GM19328 (cell line): ENCODE results near the gene GFPT2.

ENCODE experiments used
- ATAC-seq: cut with Tn5 transposase; IDR thresholded peaks from one replicate; pipeline ENCODE4 v1.9.1; 2021; ENCODE audit warnings: mild to moderate bottlenecking, moderate library complexity; ENCODE audit not compliant: unreplicated experiment

The GFPT2 gene

DNA sequence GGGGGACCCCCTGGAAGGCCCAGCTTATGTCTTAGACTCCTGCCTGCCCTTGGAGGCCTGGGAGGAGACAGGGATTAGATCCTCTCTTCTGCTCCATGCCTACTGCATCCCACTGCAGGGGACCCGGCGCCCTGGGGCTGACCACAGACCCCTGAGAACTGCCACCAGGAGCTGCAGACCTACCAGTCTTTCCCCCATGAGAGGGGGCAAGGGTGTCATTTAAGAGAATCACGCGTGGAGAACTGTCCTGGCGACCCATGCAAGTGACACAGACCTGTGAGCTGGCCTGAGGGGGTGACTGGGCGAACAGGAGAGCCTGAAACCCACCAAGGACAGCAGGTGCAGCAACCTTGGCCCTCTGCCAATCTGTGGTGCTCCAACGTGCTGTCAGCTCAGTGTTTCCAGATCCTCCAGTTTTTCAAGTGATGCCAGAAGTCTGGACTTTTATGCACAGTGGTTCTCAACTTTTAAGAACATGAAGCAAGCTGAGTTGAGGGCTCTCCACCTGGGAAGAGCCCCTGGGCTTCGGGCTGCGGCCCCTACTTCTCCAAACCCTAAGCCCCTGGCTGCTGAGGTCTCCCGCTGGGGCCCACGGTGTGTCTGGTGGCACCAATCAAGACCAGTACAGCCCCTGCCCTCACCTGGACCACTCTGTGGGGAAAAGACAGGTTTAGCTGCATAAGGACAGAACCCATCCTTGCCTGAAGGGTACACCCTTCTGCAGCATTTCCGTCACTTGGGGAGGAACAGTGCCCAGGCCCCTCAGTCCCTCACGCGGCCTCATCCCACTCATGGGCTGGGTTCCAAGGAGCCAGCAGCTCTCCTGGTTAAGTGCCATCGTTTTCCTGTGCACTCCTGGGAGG lies 18.2 kb downstream of the GFPT2 start:
- ATAC-seq = no peak

DNA sequence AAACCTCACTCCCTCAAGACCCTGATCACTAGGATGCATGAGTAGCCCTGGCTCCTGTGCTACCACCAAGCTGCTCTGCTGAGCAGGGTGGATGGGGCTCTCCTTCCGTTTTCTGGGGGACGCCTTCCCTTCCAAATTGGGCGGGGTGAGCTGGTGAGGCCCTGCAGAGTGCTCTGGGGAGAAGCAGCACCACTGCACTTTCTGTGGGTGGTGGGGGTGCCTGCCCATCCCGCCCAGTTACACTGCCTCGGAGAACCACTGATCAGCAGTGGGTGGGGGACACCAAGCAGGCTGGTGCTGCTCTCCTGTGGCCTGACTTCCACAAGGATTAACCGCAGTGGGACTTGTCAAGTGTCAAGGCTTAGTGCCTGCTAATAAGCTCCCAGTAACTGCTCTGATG lies 19.0 kb downstream of the GFPT2 start:
- ATAC-seq = no peak

DNA sequence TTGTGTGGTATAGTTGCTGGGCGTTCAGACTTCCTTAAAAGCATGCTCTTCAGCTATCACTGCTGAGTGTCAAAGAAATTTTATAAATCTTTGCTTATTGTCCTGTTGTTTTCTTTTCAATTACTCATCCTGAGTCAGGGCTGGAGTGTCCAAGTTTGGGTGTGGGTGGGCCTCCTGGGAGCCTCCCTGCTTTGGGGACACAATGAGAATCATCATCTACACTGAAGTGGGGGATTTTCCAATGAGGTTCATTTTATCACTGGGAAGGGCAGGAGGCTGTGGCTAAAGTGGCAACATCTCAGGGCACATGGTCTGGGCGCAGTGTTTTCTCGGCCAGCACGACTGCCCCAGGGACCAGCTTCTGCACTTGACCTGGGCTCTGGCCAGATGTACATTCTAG lies 19.5 kb downstream of the GFPT2 start:
- ATAC-seq = no peak

DNA sequence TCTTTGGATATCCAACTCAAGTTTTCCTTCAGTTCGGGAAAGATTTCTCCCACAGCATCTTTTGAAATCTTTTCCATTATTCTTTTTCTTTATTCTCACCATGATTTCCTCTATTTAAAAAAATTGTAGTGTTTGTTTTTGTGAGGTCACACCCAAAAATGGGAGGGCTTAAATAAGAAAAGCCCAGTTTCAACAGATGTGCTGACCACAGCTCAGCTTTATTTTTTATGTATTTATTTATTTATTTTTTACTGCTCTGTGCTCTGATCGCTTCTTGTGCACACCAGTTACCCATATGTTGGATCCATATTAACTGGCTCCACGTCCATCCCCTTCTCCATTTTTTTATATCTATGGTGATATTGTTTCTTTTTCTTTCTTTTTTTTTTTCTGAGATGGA lies 20.3 kb downstream of the GFPT2 start:
- no peak for ATAC-seq

DNA sequence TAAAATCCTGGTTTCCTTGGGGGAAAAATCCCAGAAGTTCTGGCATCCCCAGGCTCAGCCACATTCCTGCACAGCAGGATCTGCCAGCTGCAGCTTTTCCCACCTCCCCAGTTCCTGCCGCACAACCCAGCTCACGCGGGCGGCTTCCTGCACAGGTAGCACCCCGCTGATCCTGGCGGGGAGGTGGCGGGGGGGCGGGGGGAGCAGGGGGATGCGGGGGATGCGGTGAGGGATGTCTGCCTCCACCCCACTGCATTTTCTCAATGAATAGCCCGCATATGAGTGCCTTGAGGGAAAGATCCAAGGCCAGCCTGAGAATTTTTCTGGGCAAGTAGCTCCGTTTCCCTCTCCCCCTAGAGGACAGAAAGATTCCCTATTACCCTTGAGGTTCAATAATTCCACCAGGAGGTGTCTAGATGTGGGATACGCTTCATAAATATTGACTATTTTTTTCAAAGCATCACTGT lies 21.1 kb downstream of the GFPT2 start:
- no peak for ATAC-seq

DNA sequence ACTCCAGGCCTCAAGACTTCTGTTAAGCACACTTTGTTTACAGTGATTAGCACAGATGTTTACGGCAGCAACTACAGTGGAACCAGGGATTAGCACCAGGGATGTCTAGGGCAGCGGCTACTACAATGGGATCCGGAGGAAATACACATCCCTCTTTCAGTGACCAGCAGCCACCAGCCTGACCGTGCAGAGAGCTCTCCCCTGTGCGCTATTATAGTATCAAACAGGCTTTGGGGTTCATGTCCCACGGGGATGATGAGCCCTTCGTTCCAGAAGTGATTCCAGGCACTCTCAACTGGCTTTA lies 21.5 kb downstream of the GFPT2 start:
- no peak for ATAC-seq

DNA sequence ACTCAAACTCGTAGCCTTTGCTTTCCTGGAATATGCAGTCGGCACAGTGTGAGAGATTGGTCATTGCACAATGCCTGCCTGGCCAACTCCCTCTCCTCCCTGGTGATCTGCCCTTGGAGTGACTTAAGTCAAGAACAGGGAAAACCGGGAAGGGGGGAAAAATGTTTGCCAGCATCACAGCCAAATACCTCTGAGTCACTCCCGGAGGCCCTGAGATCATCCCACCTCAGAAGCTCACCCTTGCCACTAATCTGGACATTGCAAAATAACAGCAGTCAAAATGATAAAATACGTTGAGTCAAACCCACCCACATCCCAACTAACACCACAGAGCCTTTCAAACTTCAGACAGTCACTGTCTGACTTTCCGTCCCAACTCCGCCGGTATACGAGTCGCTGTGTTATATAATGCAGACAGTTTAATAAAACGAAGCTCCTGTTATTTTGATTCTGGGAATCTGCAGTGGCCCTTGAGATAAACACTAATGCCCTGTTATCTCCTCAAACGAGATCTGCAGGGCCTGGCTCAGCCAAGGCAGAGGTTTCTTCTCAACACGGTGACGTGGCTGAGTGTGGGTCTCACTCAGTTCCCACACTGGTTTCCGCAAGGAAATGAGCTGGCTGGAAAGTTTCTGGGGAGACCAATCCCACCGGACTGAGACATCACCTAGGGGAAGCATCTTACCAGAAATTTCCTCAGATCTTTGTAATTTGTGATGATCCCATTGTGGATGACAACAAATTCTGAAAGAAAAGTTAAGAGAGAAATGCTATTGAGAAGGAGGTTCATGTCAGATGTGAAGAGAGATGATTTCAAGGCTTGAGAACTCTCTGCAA lies 22.1 kb downstream of the GFPT2 start:
- ATAC-seq = no peak

DNA sequence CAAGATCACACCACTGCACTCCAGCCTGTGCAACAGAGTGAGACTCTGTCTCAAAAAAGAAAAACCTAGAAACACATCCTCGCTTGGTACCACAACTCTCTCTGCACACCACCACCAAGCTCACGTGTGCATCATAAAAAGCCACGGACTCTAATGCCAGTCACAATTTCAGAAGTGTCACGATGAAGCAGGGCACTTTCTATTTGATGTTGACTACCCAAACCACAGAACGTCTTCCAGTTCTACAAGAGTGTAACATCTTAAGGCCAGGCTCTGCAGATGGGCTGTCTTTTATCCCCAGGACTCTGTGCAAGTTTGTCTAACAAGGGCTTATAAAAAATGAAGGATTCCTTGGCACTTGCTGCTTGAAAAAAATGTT lies 22.9 kb downstream of the GFPT2 start:
- ATAC-seq = no peak

DNA sequence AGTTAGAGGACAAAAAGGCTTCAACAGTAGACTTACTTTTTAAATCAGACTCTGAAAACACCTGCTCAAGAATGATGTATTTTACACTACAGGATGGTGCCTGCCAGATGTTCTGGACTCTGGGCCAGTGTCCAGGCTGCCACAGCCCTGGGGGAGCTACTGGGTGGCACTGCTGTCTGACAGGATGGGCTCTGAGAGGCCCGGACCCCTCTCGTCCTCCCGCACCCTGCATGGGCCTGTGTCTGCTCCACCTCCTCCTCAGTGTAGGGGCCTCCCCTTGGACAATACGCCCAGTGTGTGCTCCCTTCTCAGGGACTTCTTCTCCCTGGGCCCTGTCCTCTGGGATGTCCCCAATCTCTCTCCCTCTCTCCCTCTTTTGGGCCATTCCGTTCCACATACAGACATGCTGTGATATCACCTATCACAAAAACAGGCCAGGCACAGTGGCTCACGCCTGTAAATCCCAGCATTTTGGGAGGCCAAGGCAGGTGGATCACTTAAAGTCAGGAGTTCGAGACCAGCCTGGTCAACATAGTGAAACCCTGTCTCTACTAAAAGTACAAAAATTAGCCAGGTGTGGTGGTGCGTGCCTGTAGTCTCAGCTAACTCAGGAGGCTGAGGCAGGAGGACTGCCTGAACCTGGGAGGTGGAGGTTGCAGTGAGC lies 23.4 kb downstream of the GFPT2 start:
- no peak for ATAC-seq

DNA sequence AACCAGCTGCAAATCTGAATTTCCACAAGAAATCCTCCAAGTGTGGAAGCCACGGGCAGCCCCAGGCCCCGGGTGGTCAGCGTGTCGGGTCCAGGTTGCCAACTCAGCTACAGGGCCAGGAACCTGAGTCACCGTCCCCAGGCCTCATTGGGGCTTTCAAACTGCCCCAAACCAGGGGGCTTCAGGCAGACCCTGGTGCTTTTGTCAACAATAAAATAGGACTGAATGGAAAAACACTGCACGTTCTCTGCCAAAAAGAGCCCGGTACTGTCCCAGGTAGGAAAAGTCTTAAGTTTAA lies 24.0 kb downstream of the GFPT2 start:
- no peak for ATAC-seq

DNA sequence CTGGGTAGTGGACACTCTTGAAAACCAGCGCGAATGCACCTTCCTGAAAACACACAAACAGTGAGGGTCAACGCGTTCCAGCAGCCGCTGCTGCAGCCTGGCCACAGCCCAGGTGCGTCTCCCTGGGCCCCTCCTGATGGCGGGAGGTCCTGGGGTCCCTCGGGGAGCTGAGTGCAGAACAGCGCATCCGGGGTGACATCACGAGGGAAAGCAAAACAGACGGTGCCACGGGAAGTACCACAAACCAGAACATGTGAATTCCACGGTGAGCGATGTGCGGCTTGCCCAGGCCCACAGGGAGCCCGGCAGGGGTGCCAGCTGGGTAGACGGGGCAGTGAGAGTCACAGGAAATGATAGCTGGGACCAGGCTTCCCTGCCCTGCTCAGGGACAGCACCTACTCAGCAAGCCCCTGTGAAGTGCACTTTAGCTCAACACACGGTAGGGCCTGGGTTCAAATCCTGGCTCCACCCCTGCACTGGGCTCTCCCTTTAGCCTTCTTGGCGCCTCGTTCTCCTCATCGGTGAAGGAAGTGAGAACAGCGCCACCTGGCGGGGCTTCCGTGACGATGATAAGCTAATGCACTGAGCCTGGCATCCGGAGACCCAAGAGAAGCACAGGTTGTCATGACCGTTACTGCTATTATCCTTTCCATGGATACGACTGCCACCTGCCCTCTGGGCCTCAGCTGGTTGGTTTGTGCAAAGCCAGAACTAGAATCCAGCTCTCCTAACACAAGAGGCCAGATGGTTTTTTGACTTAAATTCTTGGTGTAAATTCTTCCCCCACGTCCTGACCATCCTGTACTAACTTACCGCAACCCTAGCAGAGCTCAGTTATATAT lies 24.6 kb downstream of the GFPT2 start:
- peak; percentile 73 for ATAC-seq

DNA sequence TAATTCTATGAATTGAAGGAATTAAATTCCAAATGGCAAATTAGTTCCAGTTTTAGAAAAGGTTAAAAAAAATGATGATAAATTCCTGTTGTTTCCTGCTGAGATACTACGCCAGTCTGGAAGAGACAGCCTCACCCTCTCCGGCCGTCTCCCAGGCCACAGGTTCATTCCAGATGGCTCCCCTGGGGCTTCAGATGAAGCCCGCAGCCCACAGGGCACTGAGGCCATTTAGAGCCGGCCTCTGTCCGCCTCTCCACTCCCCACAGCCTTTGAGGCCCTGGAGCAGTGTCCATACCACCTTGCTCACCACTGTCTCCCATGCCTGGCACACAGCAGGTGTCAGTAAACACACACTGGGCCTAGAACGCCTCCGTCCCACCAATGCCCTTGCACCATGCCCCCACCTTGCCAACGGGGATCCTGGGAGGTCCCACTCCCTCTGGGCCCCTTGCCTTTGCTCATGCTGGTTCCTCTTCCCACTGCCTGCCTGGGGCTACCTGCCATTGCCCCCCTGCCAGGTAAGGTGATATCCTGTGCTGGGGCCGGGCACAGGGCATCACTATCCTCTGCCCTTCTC lies 26.1 kb downstream of the GFPT2 start:
- ATAC-seq = no peak

DNA sequence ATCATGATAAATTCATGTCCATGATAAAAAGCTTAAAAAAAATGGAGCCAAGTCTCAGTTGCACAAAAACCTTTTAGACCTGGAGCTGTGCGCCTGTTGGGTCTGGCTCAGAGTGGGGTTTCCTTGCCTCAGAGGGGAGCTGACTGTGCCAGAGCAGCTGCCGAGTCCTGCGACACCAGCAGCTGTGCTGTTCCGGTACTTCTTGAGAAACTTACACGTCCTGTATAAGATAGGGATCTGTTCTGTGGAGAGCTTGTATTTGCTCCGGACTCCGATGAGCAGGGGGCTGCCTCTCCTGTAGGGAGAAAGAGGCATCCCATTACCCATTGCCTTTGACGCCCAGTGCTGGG lies 28.6 kb downstream of the GFPT2 start:
- ATAC-seq = no peak

DNA sequence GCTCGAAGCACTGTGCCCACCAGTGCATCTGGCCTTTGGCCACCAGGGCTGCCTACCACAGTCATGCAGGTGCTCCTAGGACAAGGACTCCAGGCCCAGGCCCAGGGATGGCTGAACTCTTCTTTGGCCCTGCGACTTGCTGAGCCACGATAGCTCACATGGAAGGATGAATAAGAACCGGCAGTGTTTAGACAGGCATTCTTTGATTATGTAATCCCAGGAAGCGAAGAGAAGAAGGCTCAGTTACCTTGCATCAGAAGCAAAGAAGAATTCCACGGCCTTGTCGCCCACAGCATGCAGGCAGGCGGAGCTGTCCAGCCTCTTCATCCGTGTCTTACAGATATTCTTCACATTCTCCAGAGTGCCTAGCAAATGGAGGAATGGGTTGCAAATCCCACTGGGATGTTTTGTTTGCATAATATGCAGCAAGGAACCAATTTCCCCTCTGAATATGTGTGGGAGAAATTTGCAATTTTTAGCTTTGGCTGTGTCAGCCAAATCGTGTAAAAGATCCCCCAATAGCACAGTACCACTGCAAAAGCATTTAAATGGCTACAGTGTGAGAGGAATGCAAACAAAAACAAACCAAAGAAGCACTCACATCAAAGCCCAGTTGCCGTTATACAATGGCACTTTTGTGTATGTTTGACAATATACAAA lies 29.1 kb downstream of the GFPT2 start:
- ATAC-seq = no peak

DNA sequence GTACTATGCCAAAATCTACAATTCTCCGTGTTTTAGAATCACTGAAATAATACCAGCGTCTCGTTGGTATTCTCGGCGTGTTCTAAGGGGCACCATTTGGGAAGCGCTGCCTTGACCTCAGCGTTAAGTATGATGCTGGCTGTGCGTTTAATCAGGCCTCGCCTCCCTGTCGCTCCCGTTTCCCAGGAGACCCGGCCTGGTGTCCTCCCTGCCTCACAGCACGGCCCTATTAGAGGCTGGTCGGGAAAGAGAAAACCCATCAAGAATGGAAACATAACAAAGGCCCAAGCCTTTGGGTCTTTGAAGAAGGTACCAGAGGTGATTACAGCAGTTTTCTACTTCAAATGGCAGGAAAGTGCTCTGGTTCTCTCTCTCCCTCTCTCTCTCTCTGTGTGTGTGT lies 30.0 kb downstream of the GFPT2 start:
- ATAC-seq = no peak

DNA sequence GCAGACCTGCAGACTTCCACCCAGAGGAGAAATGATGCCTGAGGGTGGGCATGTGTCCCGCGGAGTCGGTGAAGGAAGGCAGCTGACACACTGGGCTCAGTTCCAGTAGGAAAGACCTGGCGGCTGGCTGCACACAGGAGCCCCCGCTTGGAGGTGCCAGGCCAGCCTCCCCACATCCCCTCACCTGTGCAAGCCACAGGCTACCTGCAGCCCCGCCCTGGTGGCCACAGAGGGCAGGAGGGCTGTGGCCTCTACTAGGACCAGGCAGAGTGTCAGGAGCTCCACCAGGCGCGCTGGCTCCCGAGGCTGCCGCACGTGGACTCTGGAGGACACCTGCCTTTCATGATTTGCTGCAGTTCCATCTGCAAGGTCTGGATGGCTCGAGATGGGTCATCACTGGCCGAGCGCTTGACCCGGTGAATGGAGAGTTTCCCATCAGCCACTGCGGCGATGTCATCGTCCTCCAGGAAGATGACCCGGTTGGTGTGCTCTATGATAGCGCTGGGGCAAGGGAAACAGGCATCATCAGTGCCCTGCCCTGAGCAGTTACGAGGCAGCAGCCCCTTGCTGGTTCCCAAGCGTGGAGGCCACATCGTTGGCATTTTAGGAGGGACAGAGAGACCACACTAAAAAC lies 34.6 kb downstream of the GFPT2 start:
- ATAC-seq = no peak

DNA sequence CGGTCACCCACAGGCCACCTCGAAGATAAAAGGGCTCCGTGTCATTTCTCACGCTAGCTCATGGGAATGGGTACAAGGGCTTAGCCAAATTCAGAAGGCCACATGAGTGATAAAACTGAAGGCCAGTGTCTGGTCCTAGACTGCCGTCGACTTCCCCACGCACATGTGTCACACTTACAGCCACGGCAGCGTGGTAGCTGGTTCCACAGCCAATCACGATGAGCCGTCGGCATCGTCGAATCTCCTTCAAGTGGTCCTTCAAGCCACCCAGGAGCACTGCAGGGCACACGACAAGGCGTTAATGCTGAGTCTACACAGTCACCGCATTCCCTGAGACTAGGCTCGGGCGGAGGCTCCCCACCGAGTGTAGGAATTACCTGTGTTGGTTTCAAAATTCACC lies 36.5 kb downstream of the GFPT2 start:
- ATAC-seq = no peak

DNA sequence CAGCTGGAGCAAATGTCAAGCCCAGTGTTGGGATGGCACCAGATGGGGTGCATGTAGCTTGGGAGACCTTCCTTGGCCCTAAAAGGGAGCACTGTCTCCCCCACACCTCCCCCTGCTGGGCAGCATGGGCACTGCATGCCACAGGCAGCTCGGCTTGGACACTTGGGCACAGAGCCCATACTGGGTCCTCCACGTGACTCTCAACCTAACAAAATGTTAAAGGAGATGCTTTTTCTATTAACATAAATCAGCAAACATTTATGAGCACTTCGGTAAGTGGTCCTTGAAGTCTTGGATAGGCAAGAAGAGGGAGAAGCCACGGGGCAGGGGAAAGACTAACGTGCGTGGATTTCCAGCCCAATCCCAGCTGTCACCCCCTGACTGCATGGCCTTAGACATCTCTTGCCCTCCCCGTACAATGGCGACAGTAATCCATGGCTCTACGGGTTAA lies 37.3 kb downstream of the GFPT2 start:
- ATAC-seq = no peak

DNA sequence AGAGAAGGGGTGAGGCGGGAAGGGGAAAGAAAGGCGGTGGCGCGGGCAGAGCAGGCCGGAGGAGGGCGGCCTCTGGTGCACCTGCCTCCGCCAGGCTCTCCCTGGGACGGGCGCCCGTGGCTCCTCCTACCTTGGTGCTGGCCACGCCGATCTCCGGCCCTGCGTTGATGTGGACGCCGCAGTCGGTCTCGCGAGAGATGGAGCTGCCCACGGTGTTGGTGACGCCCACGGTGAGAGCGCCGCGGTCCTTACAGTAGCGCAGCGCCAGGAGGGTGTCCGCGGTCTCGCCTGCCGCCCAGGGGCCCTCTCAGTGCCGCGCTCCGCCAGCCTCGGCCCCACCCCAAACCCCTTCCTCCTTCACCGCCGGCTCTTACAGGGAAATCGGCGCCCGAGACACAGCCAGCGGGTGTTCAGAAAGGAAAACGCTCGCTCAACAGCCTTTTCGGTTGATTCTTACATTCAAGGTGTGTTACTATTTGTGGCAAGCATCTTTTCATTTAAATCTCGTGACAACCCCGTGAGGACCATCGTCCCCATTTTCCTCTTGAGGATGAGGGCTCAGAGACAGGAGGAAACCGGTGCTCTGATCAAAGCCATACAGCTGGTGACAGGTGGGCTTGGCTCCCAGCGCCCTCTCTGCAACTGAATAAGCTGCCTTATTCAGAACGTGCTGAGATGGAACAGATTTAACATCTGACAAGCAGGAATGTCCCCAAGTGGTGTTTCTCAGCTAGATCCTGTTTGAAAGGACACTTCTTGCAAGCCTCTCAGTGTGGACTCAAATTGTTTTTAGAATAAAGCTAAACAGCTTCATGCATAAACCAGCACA lies 39.2 kb downstream of the GFPT2 start:
- ATAC-seq = no peak
